Spleen (tissue), 7 donors: Measurements from ENCODE around the gene GPRIN1.

Experiments
- POLR2A ChIP-seq, 3 donors: fragments of 450-650 bp; IDR thresholded peaks; one replicate each; pipeline ENCODE4 v1.5.1; 2017; ENCODE audit warnings: antibody characterized with exemption in 3 of 3, mild to moderate bottlenecking in 1 of 3
- POLR2AphosphoS5 ChIP-seq, 3 donors: sonication (generic); formaldehyde crosslinking; IDR thresholded peaks; one replicate each; pipeline ENCODE4 v1.5.1; 2017; ENCODE audit warnings: antibody characterized with exemption in 3 of 3
- TF ChIP-seq, protein P1 (sequence below), 11 experiments: fragments of 200-600 bp in 7 of 11; fragments of 450-650 bp in 4 of 11; sonication (generic) in 4 of 11; IDR thresholded peaks in 8 of 11; conservative IDR thresholded peaks in 3 of 11; 1 replicate in 7 of 11; 2 replicates in 4 of 11; pipeline versions ENCODE4 v1.4.0 to v1.8.0; 2016 to 2021; ENCODE audit warnings: antibody characterized with exemption in 11 of 11, inconsistent platforms in 4 of 11, mild to moderate bottlenecking in 1 of 11
- donor health status: DM: no; HTN: no; CAD: no; lungs with moderate emphysema.
- donor health status: DM: no; HTN: no; CAD: no.
- donor health status: DM: no; HTN: no; CAD: no.

DNA sequence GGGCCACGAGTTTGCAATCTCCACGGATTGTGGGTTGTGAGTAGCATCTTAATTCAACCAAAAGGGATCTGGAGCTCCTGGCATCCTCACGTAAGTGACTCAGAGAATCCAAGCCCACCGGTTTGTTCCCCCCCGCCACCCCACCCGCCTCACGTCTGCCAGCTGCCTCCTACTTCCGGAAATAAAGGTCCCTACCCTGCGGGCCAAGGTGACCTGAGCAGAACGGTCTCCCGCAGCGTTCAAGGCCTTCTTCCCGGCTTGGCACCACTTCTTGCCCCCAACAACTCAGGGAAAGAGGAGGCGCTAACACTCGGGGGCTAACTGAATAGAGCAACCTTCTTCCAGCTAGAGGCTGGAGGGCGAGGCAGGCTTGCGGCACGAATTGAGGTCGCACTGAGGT lies 8.8 kb upstream of the GPRIN1 start:
- TF ChIP-seq, protein P1, sequence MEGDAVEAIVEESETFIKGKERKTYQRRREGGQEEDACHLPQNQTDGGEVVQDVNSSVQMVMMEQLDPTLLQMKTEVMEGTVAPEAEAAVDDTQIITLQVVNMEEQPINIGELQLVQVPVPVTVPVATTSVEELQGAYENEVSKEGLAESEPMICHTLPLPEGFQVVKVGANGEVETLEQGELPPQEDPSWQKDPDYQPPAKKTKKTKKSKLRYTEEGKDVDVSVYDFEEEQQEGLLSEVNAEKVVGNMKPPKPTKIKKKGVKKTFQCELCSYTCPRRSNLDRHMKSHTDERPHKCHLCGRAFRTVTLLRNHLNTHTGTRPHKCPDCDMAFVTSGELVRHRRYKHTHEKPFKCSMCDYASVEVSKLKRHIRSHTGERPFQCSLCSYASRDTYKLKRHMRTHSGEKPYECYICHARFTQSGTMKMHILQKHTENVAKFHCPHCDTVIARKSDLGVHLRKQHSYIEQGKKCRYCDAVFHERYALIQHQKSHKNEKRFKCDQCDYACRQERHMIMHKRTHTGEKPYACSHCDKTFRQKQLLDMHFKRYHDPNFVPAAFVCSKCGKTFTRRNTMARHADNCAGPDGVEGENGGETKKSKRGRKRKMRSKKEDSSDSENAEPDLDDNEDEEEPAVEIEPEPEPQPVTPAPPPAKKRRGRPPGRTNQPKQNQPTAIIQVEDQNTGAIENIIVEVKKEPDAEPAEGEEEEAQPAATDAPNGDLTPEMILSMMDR (IDR thresholded peaks at IDR 0.05 in 8 of 11, conservative IDR thresholded peaks at IDR 0.05 in 3 of 11), result no peak
- TF ChIP-seq POLR2AphosphoS5 (IDR thresholded peaks at IDR 0.05) (no peak), POLR2A (IDR thresholded peaks at IDR 0.05) (no peak)
